ENCODE results near the gene PKP4.

DNA sequence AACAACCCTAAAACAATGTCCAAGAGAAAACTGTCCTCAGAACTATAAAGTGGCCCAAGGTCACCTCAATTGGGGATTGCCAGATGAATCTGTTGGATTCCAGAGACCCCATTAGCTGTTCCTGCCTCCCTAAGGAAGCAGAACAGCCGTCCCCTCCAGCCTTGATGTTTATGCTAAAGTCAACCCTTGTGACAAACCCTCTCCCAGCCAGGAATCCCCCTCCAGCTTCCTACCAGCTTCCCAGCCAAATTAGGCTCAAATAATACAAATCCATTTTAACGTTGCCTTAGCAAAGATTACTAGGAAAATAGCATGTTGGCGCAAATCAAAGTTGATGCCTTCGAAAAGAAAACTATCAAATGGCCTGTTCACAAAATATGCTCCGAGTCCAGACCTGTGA lies 232.6 kb downstream of the PKP4 start:
- TF ChIP-seq, protein P1, sequence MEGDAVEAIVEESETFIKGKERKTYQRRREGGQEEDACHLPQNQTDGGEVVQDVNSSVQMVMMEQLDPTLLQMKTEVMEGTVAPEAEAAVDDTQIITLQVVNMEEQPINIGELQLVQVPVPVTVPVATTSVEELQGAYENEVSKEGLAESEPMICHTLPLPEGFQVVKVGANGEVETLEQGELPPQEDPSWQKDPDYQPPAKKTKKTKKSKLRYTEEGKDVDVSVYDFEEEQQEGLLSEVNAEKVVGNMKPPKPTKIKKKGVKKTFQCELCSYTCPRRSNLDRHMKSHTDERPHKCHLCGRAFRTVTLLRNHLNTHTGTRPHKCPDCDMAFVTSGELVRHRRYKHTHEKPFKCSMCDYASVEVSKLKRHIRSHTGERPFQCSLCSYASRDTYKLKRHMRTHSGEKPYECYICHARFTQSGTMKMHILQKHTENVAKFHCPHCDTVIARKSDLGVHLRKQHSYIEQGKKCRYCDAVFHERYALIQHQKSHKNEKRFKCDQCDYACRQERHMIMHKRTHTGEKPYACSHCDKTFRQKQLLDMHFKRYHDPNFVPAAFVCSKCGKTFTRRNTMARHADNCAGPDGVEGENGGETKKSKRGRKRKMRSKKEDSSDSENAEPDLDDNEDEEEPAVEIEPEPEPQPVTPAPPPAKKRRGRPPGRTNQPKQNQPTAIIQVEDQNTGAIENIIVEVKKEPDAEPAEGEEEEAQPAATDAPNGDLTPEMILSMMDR (IDR thresholded peaks at IDR 0.05): no peak
- no peak for TF ChIP-seq POLR2A (IDR thresholded peaks at IDR 0.05)
